HG03342 (cell line): ENCODE data around the gene FSTL5.

ENCODE experiments used
- ATAC-seq: cut with Tn5 transposase; IDR thresholded peaks from one replicate; pipeline ENCODE4 v1.9.1; 2021; ENCODE audit warnings: mild to moderate bottlenecking, moderate library complexity; ENCODE audit not compliant: unreplicated experiment

The FSTL5 gene

DNA sequence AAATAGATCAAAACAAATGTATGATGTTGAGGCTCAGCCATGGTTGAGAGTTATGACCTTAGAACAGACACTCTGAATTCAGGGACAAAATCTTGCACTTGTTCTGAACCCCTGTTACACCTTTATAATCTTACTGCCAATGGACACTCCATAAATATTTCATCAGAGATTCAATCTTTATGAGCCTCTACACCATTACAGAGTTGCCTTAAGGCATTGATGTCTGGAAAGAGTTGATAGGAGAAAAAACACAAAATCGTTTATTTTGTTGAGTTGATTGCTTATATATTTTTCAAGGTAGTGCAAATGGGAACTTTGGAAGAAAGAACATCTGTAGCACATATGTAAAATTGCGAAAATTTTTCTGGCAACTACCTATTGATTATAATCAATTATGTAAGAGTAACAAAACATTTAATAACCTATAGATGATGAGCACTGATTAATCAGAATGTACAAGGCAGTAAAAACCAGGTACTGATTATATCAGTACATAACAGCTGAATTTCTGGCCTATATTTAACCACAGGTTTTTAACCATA, 568.5 kb downstream of the FSTL5 start:
- ATAC-seq, result no peak

DNA sequence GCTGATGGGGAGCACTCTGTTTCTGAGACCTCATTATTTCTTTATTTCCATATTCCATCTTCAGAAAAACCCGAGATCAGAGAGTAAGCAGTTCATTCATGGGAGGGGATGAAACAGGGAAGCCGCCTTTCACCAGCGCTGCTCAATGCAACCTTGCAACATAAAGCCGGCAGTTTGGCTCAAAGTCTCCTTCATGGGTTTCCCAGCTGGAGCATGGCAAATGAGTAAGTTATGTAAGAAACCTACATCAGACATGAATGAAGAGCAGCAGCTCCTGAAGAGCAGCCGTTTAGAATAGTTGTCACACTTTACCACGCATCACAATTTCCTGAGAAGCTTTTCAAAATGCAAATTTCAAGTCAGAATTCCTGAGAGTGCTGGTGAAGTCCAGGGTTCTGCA, 578.8 kb downstream of the FSTL5 start:
- ATAC-seq, result no peak

DNA sequence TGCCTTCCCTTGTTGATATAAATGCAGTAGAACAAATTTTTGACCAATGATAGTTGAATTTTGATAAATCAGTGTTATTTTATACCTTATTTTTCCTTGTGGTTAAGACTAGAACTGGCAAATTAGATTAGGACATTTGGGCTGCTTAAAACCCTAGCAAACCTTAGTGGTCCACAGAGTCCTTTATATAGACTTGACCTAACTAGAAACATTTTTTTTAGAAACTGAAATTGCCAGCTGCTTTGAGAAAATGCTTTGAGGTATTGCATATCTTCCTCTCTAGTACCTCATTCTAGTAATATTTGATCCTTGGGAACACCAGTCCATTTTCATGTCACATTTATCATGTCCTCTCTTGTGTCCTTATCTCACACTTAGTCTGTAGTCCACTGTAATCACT, 580.3 kb downstream of the FSTL5 start:
- ATAC-seq, result no peak

DNA sequence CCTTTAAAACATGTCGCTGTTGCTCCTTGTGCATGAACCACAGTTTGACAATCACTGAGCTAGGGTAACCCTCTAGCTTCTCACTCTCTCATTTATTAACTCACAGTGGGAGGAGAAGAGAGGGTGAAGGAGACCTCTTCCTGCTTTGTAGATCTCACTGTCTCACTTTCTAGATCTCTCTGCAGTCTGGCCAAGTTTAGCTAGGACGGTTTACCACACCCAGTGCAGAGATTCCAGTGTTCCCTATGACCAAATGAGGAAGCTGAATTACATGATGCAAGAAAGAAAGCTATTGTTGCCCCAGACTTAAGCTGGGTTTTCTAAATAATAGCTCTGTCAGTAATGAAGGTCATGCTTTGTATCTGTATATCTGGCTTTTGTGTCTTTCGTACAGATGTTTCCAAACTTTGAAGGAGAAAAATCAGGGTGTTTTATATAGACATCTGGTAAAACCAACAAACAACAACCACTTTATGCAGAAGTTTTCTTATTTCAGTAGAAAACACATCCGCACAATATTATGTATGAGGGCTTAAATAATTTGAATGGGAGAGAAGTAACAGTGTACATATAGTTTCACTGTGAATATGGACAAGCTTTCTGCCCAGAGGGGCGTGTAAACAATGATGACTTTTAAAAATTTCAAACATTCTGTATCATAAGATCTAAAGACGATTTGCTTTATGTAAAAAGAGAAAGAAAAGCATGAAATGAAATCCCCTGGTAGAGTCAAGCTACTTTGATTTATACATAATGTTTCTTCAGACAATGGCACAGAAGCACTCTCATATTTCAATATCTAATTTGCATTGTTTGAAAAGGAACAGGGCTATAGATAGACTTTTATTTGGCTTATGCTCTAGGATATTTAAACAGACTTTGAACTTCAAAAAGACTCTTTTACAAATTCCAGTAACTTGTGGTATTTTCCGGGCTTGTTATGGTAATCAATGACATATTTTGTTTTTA, 582.3 kb downstream of the FSTL5 start:
- peak; percentile 52 for ATAC-seq

DNA sequence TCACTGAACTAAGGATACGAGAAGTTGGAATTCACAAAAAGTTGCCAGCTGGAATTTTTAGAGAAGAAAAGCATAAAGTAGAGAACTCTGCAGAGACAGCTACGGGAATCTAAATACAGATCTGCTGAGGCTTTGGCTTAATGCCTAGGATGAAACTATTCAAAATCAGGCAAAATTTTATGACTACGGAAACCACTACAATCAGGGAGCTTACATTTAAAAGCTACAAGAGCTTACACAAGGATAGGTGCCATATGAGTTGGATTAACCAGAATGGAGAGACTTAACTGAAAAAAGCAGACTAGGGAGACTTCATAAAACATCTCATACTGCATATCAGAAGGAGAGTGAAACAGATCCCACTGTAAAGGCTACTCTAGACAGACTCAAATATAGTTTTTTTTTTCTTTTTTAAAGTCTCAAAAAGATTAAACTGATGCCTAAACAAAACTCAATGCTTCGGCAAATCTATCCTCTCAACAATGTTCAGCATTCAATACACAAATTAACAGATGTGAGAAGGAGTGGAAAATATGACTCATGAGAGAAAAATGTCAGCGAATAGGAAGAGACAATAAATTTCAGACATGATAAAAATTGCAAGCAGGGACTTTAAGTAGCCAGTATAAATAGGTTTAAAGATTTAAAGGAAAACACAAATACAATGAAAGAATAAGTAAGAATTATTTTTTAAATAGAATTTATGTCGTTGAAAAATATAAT, 586.1 kb downstream of the FSTL5 start:
- no peak for ATAC-seq

DNA sequence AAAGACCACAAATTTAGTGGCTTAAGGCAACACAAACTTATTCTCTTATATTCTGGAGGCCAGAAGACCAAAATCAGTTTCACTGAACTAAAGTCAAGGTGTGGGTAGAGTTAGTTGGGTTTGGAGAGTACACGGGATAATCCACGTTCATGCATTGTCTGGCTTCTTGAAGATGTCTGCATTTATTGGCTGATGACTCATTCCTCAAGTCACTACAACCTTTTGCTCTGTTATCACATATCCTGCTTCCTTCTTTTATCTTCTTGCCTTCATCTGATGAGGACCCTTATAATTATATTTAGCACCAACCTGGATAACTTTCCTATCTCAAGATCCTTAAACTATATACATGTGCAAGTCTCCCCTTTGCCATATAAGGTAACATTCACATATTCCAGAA, 590.0 kb downstream of the FSTL5 start:
- ATAC-seq, result no peak

DNA sequence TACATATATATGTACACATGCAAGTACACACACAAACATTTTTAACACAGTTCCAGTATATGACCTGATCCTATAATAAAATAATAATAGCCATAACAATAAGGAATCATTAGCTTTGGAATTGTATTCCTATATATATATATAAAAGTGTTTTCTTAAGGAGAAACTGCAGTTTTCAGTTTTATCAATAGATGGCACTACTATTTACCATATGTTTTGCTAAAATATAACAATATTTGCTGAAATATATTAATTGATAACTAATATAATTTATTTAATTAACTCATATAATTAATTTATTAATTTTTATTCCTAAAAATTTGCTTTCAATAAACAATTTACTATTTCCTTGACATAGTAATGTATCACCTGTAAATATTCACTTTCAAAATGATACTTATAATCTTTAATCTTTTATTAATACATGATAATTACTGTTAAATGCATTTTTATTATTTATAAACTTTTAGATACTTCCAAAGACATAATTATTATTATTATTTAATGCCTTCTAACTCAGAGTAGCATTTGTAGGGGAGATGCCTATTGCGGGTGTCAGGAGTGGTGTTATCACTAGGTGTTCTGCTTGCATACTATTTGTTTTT, 599.5 kb downstream of the FSTL5 start:
- no peak for ATAC-seq

DNA sequence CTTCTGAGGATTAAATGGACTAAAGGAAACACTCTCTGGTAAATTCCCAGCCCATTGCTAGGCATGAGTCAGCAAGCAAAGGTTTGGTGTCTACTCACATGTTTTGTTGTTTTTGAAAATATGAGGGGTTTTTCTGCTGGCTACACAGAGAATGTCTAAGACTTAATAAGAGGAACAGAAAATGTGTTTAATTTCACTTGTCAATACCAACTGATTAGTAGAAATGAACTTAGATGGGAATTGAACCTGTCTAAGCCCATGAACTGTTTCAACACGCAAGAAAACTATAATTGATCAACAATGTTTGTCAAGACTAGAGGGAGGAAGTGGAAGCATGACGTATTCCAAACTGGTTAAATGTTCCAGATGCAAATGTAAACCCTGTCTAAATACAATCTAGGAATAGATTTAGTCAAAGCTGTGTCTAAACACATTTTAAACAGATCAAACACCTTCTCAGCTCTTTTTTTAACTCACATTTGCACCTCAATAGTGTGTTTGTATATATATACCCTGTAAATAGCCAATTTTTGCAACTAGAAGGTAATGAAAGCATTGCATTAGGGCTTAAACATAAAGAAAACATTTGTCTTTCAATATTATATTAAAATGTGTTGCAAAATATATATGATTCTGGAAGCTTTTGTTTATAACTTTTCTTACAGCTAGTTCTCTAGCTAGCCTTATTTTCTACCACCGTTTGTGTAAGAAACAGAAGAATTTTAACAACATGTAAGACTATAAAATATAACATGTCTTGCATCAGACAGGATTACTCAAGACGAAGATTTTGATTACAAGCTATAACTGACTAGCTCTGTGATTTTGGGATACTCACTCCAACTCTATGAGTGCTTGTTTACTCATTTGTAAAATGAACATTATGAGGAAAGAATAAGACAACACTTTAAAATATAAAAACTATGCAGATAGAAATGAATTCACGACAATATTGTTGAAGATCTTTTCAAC, 607.8 kb downstream of the FSTL5 start:
- peak; percentile 82 for ATAC-seq

DNA sequence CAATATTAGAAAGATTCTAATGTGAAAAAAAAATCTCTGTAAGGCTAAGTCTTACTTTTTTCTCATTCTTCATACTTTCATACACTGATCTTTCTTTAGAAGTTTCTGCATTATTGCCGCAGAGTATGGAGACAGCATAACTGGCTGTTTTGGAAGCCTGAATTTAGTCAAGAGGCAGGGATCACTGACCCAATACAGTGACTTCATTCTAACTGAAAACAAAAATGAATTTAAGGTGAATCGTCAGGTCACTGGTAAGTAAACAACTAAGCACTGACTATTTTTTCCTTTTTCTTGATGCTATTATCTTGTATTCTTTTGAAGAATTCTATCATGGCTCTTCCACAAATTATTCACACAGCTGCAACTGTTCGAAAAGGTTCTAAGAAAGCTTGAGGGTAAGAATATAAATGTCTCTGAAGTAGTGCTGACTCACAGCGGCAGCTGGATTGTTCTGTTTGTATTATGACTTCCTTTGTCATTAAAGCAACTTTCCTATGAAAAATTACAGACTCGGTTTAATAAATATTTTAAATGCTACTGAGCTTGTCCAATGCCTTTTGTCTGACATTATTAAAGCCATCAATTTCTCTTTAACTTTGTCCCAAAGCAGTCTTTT, 609.3 kb downstream of the FSTL5 start:
- peak; percentile 41 for ATAC-seq

DNA sequence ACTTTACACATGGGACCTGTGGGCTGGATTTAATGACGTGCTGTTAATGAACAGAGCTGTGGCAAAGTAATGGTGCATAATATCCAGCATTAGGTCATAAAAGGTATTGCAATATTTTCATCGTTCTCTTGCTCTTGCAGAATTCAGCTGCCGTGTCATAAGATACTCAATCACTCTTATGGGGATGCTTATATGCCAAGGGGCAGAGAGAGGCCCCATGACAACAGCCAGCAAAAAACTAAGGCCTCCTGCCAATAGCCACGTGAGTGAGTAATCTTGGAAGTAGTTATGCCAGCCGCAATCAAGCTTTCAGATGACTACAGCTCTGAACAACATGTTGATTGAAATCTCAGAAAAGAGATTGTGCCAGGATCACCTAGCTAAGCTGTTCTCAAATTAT, 616.9 kb downstream of the FSTL5 start:
- no peak for ATAC-seq

DNA sequence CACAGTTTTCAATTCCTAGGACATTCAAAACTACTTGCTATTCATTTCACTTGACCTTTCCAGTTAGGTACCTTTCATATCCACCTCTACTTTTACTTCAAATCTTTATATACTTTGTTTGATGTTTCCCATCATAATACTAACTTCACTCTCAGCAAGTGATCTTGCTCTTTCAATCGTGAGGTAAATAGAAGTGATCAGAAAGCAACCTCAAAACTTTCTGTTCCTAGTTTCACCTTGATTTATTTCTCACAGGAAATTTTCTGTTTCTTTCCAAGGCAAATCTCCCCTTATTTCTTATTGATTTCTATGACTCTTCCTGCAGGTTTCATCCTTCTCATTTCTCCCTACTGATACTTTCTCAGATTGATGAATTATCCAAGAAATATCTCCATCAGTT, 623.5 kb downstream of the FSTL5 start:
- ATAC-seq, result no peak

DNA sequence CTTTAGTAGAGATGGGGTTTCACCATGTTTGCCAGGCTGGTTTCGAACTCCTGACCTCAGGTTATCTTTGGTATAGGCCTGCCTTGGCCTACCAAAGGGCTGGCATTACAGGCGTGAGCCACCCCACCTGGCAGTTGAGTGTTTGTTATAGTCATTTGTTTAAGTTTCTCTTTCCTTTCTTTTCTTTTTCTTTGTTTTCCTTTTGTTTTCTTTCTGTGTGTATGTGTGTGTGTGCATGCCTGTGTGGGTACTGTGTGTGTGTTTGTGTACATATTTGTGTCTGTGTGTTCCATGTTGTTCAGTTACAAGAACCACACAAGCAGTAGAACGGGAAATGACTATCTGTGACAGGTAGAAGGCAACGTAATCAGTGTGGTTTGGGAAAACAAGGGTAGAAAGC, 624.9 kb downstream of the FSTL5 start:
- ATAC-seq, result no peak

DNA sequence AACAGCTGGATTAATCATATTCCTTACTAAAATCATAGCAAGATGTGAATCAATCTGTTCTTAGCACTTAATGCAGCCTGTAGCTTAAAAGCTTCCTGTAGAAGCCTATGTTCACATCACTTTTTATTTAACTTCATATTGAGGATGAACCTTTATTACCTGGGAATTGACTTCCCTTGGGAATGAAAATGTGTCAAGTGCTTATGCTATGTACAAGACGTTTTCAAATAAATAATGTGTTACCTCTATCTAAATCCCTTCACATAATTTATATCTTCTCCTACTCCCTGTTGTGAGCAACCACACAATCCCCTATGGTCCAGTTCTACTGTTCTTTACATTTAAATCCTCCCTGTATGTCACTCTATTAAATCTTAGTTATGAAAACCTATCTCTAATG, 633.1 kb downstream of the FSTL5 start:
- no peak for ATAC-seq

DNA sequence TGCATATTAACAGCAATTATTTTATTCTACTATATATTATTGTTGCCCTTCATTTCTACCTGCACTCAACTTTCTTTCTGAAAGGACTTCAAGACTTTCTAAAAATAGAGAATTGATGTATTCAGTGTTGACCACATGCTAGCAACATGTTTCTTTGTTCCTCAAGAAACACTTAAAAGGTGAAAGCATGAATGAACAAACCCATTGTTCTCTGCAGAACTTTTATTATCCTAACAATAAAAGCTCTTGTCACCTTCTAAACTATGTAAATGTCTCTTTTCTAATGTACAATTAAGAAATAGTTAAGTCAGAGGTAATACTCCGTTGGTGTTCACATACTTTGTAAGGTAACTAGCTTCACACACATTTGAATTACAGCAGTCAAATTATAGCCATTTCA, 638.7 kb downstream of the FSTL5 start:
- ATAC-seq, result peak; percentile 71

DNA sequence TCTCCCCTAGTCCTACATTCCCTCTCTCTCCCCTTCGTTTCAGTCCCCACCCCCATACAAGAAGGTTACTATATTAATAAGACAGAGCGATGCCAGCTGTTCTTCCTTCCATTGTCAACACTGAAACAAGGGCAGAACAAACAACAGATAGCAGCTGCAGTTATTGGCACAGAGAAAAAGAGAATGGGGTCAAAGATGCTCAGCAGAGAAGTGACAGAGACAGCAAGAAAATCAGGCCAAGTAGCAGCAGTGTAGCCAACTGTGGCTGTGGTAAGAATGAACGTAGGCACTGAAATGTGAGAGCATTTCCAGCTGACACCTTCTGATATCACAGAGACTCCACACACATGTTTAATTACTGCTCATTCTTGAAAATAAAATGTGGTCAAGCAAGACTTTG, 641.8 kb downstream of the FSTL5 start:
- no peak for ATAC-seq

DNA sequence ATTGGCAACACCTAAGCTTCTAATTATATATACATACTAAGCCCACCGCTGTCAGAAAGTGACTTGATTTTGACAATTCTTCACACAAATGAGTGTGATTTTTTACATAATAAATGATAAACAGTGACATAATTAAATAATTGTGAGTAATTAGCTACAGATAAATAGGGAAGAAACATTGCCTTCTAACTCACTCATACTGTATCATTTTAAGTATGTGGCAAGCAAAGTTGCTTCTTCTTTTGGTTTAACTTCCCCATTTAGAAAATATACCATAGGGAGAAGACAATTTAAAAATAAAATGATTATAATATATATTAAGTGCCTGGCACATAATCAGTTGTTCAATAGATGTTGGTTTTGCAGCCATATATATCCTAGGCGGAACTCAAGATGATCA, 644.2 kb downstream of the FSTL5 start:
- ATAC-seq, result no peak

DNA sequence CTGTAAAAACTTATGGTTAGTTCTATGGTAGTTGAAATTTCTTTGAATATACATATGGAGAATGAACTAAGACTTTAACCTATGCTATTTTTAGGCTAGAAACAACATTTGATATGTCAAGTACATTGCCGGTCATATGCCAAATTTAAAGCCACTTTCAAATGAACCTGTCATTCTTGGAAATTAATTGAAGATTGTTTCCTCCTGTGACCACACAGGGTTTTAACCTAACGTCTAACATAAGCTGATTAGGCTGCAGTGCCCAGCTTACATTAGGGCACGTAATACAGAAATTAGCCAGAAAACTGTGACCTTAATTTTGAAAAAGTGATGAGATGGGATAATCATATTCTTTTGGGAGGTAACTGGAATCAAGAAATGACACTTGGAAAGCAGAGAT, 645.9 kb downstream of the FSTL5 start:
- ATAC-seq, result no peak

DNA sequence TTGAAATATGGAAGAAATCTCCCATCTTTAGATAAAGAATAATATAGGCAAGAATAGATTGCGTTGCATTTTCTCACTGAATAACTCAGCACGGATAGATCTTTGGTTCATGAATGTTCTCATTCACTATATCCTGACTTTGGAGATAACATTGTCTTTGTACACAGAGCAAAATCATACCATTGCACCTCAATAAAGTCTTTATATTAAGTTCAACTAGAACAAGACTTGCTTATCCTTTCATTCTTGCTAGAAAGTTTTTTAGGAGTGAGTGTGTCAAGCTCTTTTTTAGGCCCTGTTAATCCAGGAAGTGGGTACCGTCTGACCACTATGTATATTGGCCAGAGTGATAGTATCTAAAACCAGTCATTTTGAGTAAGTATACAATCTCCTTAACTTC, 658.7 kb downstream of the FSTL5 start:
- ATAC-seq, result no peak

DNA sequence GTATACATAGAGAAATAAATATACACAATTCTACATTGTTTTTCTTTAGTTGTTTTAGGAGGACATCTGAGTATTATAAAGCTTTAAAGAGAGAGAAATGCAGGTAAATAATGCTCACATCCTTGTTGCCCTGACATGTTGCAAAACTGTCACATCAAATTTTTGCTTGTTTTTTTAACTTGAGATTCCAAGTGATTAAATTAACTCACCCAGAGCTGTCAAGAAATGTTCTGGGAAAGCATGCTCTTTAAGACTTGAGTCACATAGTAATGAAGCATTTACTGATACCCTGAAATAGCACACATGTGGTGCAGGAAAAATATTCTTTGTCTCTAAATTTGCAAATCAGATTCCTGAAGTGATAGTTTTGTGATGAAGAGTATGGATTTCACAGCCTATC, 665.6 kb downstream of the FSTL5 start:
- no peak for ATAC-seq

DNA sequence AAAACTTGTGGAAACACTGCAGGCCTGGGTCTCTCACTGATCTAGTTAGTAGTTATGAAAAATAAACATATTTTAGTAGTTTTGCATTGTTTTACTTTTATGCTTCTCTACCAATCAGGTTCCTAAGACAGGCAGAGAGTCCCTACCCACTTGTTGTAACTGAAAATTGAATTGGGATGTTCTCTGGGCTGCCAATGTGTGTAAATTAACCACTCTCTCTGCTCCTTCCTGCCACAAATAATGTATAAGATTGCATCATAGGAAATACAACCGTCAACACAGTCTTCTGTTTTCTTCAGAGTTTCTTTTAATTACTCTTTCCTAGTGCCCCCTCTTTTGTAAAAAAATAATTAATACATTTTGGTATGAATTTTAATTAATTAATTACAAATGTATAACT, 677.3 kb downstream of the FSTL5 start:
- no peak for ATAC-seq
